ENCODE data around the gene AMN1.
"Not testable (repeated sequence)": the region's sequence is repeated elsewhere in the genome, so short reads cannot be mapped to it uniquely, and the experiment has no call there.

Gene AMN1

DNA sequence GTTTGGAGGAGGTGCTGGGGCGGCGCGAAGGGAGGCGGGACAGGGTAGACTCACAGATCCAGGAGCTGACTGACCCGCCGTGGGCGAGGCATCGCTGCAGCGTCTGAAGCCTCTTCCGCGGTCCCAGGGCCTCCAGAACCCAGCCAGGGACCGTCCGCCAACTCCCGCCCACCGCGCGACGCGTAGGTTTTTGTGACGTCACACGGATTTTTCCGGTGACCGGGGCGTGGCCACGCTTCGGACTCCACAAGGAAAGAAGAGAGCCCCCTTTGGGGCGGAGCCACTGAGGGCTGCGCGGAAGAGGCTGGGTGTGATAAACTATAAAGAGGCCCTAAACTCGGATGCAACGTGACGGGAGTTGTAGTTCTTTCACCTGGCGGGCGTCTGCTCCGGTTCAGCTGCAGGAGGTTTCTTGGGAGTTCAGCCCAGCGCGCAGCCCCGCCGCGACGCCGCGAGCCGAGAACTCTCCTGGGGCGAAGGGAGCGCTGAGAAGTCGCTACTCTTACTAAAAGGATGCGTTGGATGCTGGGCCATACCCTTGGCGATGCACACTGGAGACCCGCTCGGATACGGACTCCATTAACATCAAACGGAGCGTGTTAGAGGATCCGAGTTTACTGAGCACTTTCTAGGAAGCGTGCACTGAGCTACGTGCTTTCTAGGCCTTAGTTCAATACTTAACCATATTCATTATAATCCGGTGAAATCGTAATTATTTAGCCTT is at the start of gene AMN1:
AMN1 (minus strand) TSS at position 105 of the 724 bp plus-strand sequence; CDS start at position 92, 13 bp downstream.
- DNase-seq, result peak; percentile 98

DNA sequence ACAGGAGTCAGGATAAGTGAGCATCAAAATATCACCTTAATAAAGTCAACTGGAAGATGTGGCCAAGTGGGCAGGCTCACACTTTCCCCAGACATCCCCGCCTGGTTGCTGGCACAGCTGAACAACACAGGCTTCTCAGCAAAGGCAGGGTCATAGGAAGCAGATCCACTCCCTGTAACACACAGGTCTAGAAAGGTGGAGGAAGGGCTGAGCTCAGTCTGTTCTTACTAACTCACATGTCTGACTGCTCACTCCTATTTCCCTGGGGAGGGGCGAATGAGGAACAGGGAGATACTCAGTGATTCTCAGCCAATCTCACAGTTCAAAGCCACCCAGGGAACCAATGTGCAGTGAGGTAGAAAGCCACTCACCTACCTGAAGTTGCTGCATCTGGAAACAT is 45.0 kb upstream of the AMN1 start:
- DNase-seq, result no peak

DNA sequence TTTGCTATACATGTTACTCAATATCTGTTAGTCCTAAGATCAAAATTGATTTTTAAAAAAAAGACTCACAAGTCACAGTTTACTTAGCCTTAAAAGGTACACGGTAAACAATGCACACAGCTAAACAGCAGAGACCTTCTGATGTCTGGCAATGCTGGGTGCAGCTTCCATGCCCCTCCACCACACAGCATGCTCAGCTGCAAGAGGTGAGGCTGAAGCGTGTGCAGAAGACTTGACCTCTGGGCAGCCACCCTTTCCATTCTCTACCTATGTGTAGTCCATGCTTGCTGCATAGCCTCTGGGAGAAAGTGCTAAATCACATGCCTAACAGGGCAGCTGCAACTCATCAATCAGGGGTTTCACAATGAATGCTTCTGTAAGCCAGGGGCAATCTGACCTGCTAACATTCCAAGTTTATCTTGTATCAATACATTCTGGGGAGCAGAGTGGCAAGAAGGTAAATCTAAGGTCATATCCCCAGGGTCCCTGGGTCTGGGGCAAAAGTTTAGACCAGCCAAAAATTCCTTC is 44.5 kb upstream of the AMN1 start:
- DNase-seq, result no peak

DNA sequence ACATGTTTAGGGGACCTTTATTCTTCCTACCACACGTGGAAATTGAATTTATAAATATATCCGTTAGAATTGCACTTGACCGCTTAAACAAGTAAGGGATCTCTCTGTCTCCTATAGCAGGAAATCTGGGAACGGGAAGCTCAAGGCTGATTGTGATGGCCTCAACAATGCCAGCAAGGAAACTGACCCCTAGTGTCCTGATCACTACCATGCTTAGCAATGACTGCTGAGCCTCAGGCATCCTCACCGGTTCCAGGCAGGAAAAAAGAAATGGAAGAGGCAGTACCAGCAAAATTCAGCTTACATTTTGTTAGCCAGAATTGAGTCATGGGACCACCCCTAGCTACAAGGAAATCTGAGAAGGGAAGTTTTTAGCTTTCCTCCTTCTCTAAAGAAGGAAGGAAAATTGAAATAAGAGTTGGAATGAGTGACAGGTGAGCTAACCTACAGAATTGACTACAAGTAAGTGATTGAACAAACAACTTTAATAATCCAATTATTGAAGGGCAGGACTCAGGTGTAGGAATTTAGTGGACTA is 43.9 kb upstream of the AMN1 start:
- no peak for DNase-seq

DNA sequence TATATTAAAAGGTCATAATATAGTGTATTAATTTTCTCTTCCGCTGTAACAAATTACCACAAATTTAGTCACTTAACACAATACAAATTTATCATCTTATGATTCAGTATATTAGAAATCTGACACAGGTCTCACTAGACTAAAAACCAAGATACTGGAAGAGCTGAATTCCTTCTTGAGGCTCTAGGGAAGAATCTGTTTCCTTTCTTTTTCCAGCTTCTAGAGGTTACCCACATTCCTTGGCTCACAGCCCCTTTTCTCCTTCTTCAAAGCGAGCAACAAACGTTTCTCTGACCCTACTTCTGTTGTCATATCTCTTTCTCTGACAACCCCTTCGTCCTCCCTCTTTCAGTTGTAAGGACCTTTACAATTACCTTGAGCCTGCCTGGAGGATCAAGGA is 43.4 kb upstream of the AMN1 start:
- DNase-seq, result no peak

DNA sequence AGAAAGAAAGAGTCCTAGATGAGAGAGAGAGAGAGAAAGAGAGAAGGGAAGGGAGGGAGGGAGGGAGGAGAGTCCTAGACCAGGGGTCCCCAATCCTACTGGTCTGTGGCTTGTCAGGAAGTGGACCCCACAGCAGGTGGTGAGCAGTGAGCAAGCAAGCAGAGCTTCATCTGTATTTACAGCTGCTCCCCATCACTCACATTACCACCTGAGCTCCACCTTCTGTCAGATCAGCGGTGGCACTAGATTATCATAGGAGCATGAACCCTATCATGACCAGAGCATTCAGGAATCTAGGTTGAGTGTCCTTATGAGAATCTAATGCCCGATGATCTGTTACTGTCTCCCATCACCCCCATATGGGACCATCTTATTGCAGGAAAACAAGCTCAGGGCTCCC is 39.2 kb upstream of the AMN1 start:
- no peak for DNase-seq

DNA sequence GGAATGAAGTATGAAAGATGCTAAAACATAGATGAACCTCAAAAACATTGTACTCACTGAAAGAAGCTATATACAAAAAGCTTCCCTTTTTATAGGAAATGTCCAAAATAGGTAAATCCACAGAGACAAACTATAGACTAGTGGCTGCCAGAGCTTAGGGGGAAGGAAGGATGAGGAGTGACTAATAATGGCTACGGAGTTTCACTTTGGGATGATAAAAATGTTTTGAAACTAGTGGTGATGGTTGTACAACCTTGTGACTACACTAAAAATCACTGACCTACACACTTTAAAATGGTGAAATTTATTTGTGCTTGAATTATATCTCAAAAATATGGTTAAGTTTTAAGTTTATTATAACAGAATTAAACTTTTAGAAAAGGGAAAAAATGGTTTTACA is 37.1 kb upstream of the AMN1 start:
- no peak for DNase-seq

DNA sequence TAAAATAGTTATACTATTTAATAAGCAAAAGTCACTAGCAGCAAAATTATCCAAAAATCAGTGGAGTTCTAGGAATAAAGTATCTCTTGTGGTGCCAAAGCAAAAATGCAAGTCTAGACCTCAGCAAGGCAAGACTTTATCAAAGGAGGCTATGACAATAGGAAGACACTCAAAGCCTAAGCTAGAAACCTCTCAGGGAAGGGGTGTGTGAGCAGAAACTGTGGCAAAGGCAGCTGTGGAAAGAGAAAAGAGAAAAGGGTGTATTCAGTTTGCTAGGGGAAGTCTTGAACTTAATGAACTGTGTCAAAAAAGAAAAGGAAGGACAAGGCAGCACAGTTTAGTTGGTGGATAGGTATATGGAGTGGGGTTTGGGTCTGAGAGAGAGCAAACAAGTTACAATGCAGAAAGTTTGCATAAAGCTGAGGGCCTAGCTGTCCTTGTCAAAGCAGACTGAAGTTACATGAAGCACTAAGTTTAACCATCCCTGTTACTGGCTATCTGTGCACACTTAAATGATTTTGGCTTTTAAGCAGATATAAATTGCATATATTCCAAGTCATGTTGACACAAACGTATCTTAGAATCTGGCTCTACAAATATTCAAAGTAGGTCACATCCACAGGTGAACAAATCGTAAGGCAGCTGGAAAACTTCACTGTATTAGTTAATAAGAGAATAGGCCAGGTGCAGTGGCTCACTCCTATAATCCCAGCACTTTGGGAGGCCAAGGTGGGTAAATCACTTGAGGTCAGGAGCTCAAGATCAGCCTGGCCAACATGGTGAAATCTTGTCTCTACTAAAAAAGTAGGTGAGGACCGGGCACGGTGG is 31.0 kb upstream of the AMN1 start:
- DNase-seq, result no peak

DNA sequence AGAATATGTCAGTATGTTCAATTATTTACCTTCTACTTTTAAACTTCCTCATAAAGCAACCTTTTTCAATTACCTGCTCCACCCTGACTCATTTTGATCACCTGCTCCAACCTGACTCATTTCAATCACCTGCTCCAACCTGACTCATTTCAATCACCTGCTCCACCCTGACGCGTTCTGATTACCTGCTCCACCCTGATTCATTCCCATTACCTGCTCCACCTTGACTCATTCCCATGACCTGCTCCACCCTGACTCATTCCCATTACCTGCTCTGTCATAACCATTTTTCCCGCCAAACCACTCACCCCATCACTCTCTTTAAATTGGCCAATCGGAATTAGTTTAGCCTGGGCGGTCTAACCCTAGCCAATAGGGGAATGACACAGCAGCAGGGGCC is 29.5 kb upstream of the AMN1 start:
- DNase-seq, result not testable (repeated sequence)

DNA sequence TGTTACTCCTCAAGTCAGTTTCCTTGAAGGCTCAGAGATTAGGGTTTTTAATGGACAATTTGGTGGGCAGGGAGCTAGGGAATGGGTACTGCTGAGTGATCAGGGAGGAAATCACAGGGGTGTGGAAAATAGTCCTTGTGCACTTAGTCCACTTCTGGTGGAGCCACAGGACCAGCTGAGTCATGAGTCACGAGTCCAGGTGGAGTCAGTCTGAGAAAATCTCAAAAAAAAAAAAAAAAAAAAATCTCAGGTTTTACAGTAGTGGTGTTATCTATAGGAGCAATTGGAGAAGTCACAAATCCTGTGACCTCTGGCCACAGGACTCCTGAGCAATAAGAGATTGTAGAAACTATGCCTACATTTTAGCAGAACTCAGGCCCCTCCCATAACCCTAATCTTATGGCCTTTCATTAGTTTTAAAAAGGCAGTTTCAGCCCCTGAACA is 28.2 kb upstream of the AMN1 start:
- DNase-seq, result no peak

DNA sequence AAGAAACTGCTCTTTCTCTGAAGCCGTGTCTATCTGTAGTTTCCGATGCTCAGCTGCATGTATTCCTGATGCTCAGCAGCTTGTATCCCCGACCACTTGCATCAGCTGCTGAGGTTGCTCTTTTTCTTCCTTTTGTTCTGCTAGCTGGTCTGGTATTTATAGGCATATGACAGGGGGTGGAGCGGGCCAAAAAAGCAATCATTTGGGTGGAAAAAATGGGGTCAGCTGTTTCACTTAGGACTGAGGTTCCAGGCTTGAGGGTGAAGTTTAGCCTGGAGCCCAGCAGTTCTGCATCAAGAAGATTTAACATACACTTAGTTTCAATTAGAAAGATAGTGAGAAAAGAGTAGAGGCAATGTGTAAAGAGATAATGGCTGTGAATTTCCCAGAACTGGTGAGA is 23.6 kb upstream of the AMN1 start:
- peak; percentile 44 for DNase-seq

DNA sequence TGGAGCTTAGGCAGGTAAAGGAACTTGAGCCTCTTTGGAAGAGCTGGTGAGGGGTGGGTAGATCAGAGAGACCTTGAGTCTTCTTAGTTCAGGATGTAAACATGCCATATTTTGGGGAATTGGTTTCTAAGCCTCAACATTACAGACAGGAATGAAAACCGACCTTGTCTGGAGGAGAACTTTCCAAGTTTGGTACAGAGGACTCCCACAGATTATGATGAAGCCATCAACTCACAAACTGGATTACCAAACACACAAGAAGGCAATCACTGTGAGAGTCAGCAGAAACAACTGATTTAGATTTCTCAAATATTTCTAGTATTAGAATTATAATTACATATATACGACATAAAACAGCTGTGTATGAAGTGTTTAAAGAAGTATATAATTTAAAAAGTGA is 22.3 kb upstream of the AMN1 start:
- DNase-seq, result no peak

DNA sequence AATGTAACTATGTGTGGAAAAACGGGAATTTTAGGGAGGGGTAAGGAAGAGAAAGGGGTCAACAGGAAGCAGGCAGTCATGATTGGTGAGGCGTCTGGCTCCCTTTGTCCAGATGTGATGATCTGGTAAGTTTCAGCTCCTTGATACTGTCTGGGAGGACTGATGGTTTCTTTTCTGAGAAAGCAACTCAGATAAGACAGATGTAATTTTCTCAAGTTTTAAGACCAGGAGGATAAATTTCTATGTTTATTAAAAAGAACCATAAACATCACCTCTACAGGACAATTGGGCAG is 21.9 kb upstream of the AMN1 start:
- no peak for DNase-seq

DNA sequence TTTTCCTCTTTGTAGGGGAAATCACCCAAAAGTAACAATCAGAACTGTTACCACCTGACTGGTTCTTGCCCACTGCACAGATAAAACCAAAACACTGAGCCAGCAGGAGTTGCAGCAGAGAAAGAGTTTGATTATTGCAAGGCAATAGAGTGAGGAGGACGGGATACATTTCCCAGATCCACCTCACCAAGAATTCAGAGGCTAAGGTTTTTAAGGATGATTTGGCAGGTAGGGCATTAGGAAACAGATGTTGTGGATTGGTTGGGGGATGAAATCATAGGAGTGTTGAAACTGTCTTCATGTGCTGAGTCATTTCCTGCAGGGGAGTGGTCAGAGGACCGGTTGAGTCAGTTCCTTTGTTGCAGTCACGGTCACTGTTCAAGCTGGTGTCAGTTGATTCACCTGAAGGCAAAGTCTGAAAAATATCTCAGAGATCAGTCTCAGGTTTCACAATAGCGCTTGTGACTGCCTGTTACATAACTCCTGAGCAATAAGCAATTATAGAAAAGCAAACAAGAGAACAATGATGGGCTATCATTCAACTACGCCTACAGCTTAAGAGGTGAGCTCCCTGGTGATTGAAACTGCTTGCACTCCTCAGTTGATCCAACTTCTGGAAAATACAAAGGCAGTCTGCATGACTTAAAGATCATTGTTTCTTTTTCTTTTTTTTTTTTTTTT is 20.3 kb upstream of the AMN1 start:
- no peak for DNase-seq

DNA sequence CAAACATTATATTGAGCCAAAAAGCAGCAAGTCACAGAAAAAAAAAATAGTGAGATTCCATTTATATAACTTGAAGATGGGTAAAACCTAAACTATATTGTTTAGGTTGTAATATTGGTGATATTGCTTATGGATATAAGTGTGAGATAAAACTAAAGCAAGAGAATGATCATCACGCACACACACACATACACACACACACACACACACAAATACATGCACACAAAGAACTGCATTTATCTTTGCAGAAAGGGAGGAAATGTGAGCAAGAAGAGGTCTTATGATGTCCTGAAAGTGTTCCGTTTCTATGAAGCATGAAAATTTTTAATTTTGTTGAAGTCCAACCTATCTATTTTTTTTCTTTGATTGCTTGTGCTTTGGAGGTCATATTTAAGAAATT is 16.4 kb upstream of the AMN1 start:
- no peak for DNase-seq

DNA sequence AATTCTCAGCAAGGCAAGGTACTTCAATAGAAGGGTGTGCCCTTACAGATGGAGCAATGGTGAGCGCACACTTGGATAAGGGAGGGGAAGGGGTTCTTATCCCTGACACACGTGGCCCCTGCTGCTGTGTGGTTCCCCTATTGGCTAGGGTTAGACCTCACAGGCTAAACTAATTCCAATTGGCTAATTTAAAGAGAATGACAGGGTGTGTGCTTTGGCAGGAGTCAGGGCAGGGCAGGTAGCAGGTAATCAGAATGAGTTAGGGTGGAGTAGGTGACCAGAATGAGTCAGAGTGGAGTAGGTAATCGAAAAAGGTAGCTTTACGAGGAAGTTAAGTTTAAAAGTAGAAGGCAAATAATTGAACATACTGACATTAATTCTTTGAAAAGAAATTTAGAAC is 15.5 kb upstream of the AMN1 start:
- DNase-seq, result not testable (repeated sequence)

DNA sequence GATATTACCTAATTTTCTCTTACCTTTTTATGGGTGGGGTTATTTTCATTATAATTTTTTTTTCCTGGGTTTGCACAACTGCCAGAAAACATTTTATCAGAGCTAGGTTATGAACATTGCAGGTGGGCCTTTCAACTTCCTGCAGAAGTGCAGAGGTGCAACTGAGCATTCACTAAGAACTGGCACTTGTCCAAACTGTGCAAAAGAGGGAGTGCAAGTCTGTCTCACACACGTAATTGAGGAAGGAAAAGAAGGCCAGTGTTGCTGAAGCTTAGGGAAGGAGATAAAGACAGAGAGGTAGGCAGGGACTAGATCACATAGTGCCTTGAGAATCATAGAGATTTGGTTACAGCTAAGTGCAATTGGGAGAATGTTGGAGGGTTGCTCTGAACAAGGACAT is 14.1 kb upstream of the AMN1 start:
- DNase-seq, result no peak

DNA sequence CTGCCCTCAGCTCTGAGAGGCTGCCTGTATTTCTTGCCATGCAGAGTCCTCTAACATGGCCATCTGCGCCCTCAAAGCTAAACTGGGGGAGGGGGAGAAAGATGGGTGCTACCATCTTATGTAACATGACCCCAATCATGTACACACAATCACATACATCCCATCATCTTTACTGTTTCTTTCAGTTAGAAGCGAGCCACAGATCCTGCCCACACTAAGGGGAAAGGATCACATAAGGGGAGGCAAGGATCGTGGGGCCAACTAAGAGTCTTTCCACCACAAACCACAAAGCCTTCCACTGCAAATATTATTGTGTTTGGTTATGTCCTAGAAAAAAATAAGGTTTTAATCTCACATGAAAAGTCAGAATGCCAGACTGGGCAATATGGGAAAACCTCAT is 11.8 kb upstream of the AMN1 start:
- DNase-seq, result no peak

DNA sequence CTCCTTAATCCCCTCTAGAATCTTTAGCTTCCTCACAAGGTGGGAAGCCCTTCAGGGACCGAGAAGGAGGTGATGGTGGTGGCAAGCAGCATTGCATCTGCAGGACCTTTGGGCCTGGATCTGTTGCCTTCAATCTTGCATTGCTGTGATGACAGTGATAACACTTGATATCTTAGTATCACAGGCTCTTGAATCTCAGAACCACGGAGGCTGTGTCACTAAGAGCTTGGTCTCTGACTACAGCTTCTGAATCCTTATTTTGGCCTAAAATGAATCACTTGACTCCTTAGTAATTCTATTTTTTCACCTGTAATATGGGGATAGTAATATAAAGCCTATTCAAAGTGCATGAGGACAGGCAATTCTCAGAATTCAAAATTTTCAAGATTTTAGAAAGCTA is 8.9 kb upstream of the AMN1 start:
- no peak for DNase-seq

DNA sequence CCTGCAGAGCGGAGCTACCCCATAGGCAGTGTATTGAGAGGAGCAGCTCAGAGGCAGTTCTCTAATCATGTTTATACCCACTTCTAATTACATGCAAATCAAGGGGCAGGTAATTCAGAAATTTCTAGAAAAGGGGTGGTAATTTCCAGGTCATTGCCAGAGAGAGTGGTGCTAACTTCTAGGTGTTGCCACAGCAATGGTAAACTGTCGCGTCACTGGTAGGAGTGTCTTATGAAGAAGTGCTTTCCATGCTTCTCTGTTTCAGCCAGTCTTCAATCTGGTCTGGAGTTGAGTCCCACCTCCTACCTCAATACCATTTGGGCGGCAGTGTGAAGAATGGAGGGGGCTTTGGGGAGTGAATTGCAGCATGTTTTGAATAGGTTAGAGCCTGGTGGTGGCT is 8.5 kb upstream of the AMN1 start:
- DNase-seq, result no peak

DNA sequence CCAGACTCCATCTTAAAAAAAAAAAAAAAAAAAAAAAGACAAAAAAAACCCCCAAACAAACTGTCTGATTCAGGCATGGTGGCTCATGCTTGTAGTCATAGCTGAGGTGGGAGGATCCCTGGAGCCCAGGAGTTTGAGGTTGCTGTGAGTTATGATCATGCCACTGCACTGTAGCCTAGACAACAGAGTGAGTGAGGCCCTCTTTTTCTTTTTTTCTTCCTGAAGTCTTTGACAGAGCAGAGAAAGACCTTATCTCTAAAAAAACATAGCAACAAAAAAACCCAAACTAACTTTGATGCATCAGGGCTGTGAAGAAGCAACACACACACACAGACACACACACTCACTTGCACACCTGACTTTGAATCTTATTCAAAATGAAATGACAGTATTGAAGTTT is 7.7 kb upstream of the AMN1 start:
- DNase-seq, result no peak

DNA sequence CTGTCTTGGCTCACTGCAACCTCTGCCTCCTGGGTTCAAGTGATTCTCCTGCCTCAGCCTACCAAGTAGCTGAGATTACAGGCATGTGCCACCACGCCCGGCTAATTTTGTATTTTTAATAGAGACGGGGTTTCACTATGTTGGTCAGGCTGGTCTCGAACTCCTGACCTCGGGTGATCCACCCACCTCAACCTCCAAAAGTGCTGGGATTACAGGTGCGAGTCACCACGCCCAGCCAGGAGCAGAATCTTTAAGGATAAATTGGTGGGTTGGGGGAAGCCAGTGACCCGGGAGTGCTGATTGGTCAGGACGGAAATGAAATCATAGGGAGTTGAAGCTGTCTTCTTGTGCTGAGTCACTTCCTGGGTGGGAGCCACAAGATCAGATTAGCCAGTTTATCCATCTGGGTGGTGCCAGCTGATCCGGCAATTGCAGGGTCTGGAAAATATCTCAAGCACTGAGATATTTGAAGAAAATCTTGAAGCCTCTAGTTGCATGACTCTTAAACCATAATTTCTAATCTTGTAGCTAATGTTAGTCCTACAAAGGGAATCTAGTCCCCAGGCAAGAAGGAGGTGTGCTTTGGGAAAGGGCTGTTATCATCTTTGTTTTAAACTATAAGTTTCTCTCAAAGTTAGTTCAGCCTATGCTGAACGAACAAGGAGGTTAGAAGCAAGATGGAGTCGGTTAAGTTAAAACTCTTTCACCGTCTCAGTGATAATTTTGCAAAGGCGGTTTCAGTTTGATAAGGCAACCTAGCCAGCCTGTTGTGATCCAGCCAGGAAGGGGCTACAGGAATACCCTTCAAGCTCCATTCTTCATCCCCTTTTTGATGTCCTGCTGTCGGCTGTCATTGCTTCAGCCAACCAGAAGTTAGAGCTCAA is 5.0 kb upstream of the AMN1 start:
- DNase-seq, result not testable (repeated sequence)

All from NCI-H1694 treated with DMSO at 0.1 percent for 48 hours (cell line).